Stimulated activated CD4-positive, alpha-beta T cell treated with anti-CD3 and anti-CD28 coated beads, Interleukin-12 subunit alpha, Interleukin-12 subunit beta, amount 100 ng/mL, for 24 hours (primary cell): ENCODE data around the gene PTH2.
"Not testable (repeated sequence)": the region's sequence is repeated elsewhere in the genome, so short reads cannot be mapped to it uniquely, and the experiment has no call there.

ENCODE experiments used
- DNase-seq, 2 experiments: peaks; one replicate each; pipeline ENCODE4 v3.0.0-alpha.2; 2020; ENCODE audit warnings: low read depth in 2 of 2

The PTH2 gene

DNA sequence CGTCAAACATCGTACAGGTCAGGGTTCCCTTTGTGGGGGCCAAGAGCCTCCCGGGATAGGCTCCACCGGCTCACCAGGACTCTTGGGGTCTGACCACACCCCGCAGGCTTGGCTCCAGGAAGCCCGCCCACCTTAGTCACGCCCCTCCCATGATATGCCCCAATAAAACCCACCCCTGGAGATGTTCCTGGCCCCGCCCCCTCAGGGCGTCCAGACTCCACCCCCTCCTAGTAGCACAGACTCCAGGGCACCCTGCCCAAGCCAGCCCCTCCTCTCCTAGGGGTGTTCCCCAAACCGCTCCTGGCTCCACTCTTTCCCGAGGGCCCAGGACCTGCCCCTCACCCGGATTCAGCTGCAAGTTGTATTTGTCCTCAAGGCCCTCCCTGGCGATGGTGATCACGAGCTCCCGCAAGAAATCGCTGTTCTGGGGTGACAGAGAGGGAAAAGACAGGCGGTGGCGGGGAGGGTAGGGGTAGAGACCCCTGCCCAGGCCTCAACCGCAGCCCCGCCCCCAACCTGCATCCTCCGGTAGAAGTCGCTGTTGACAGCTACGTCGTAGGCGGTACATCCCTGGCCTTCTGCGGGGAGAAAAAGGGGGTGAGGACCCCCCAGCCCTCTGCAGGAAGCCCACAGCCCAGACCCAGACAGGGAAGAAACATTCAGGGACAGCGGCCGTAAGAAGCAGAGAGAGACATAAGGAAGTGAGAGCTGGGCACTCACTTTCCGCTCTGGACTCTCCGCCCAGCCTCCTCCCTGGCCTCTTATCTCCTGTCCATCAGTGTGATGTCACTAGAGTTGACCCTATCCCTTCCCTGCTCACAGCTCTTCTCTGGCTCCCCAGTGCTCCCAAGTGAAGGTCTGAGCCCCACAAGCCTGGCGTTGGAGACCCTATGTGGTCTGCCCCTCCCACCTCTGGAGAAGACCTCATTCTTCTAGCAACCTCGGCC lies 24.5 kb upstream of the PTH2 start:
- DNase-seq, result no peak

DNA sequence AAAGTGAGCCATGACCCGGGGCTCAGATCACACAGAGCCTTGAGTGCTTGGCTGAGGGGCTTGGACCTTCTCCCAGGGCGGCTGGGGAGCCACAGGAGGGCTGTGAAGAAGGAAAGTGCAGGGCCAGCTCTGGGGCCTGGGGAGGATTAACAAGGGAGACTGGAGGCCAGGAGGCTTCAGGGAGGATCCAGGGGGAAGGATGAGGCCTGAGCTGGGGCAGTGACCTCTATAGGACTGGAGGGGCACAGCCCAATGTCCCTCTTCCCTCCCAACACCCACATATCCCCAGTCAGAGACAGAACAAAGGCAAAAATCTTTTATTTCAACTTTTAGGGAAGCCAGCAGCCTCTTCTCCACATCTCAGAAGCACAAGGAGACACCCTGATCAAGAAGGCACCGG lies 22.8 kb upstream of the PTH2 start:
- no peak for DNase-seq

DNA sequence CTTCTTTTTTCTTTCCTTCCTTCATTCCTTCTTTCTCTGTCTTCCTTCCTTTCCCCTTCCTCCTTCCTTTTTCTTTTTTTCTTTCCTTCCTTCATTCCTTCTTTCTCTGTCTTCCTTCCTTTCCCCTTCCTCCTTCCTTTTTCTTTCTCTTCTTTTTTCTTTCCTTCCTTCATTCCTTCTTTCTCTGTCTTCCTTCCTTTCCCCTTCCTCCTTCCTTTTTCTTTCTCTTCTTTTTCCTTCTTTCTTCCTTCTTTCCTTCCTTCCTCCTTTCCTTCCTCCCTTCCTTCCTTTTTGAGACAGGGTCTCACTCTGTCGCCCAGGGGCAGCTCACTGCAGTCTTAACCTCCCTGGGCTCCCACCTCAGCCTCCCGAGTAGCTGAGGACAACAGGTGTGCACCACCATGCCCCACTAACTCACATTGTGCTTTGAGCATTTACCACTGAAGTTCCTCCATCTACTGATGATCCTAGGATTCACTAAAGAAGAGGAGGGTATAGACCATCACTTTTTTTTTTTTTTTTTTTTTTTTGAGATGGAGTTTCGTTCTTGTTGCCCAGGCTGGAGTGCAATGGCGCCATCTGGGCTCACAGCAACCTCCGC lies 21.0 kb upstream of the PTH2 start:
- DNase-seq, result not testable (repeated sequence)

DNA sequence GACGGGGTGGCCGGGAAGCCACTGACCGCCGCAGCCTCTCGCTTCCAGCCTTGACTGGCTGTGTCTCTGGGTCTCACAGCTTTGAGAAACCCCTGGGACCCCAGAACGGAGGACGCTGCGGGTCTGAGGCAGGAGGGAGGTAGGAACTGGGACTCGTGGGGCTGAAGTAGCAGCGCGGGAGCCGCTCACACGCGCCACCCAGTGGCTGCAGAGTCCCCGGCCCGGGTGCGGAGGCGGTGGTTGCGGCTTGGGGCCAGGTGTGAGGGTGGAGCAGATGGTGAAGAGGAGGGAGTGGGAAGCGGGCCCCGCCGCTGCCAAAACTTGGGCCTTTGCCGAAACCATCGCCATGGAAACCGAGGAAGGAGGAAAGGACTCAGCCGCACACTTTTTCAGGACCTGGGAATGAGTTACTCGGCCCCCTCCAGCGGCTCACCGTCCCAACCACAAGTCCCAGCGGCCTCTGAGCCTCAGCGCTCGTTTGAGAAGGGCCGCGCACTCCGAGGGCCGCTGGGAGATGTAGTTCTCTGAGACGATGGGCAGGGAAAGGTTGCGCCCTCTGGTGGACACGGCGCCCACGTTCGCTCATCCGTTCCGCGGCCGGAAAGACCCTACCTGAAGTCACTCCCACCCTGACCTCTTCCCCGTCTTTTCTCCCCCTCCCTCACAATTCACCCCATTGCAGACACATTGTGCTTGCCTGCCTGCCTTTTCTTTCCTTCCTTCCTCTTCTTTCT lies 20.3 kb upstream of the PTH2 start:
- peak; percentile 81 to 92 for DNase-seq

DNA sequence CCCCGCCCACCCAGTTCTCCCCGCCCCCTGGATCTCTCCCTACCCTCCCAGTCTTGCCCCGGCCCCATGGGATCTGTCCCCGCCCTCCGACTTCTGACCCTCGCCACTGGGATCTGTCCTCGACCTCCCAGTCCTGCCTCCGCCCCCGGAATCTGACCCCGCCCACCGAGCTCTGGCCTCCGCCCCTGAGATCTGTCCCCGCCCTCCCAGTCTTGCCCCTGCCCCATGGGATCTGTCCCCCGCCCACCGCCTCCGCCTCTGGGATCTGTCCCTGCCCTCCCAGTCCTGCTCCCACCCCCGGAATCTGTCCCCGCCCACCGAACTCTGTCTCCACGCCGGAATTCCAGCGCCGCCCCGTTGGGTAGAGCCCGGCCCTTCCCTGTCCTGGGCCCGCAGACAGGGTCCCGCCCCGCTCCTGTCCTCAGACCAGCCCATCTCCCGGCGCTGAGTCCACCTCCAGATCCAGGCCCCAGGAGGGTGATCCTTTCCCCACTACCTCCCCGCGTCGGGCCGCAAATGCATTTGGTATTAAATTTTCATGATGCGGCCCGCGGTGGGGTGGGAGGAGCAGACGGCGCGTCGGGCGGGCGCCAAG lies 19.6 kb upstream of the PTH2 start:
- peak; percentile 21 to 70 for DNase-seq

DNA sequence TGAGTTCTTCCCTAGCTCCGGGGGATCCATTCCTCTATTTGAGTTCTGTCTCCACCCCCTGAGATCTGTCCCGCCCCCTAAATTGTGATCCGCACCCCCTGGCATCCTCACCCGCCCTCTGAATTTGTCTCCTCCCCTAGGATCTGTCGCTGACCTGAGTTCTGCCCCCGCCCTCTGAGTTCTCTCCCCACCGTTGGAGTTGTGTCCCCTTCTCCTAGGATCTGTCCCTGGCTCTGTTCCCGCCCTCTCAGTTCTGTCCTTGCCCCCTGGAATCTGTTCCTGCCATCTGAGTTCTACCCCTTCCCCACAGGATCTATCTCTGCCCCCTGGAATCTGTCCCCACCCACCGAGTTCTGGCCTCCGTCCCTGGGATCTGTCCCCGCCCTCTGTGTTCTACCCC lies 19.1 kb upstream of the PTH2 start:
- DNase-seq, result no peak

DNA sequence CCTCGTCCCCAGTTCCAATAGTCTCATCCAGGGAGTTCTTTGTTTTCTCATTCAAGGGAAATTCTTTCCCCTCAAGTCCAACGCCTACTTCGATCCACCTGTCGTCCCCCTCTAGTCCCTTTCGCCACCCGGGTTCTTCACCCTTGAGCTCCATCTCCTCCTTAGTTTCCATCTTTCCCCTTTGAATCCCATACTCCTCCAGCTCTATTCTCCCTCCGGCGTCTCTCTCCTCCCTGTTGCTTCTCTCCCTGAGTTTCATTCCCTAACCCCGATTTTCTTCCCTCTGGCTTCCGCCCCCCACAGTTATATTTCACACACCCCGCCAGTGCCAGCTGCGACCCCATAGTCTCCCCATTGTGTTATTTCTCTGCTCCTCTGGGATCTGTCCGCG lies 18.7 kb upstream of the PTH2 start:
- DNase-seq, result no peak

DNA sequence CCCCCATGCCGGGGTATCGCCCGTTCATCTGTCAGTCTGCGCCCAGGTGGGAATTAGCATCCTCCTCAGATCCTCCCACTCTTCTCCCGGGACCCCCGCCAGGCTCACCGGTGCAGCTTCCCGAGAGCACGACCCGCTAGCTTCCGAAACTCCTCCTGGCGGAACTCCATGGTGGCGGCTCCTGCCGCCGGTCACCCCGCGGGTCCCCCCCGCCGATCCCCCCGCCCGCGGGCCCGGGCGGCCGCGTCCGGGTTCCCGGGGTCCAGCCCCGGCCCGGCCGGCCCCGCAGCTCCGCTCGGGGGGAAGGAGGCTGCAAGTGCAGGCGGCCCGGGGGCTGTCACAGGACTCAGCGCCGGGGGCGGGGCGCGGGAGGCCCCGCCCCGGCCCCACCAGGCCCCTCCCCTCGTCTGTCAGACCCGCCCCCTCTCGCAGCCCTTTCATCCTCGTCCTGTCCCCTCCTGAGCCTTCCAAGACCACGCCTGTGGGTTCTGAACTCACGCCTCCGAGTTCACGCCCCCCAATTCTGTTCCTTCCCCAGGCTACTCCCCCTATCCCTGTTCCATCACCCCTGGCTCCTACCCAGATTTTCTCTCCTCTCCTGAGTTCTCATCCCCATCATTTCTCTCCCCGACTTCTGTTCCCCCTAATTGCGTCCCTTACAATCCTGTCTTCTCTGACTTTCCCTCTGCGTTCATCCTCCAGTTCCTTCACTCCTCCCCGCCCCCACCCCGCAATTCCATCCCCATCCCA lies 18.1 kb upstream of the PTH2 start, which contains the start of gene SLC17A7:
Gene SLC17A7, minus strand, starts transcription at position 318 of the 750 bp plus-strand sequence. Its CDS starts 148 bp downstream, at position 170.
- peak in 1 of 2 experiments; percentile 25 for DNase-seq

DNA sequence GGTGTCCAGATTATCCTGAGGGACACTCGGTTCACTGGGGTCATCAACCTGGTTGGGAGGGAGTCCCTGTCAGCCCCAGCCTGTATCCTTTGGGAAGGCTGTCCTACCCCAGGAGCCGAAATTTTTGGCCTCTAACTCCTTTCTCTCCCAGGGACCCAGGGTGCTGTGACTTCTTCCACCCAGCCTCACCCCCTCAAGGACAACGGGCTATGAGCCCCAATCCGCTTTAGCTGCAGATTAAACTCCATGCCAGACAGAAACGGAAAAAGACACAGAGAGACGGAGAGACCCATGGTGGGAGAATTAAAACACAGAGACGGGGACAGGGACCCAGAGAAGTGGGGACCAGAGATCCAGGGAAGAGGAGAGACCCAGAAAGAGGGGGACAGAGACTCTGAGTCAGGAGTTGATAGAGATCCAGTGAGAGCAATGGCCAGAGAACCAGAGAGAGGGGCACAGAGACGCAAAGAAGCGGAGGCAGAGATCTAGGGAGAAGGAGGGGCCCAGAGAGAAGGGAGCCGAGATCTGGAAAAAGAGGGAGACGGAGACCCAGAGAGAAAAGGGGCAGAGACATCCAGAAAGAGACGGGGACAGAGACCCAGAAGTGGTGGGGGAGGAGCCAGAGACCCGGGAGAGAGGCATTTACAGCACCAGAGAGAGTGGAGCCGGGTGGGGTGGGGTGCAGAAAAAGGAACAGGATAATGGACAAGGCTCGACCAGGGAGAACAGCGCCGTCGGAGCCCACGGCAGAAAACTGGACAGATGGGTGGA lies 17.4 kb upstream of the PTH2 start:
- DNase-seq, result no peak

DNA sequence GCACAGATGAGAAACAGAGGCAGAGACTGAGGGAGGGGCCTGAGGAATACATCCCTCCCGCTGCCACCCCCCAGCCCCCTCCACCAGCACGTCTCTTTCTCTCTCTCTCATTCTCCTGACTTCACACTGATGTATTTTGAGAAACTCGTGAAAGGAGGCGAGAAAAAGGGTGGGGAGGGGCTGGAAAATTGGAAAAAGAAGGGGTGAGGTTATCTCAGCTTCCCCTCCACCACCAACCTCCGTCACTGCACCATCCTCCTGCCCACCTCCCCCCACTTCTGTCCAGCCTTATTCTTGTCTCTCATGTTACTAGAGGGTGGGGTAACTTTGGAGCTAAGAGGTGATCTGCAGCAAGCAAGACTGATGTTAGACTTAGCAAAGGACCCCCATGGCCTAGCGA lies 16.6 kb upstream of the PTH2 start:
- no peak for DNase-seq

DNA sequence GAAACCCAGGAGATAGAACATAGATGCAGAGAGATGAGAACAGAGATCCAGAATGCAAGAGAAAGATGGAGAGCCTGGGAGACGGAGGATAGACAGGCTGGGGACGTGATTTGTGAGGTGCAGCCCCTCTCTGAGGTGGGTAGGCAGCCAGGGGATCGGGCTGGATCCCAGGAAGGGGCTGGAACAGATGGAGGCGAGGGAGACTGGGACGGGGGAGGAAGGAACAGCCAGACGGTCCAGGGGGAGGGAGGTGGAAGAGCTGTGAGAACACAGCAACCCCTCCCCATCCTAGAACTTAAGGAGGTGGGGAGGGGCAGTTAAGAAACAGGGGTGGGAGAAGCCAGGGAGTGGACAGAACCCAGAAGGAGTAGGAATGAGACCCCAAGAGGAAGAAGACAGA lies 15.0 kb upstream of the PTH2 start:
- DNase-seq, result no peak

DNA sequence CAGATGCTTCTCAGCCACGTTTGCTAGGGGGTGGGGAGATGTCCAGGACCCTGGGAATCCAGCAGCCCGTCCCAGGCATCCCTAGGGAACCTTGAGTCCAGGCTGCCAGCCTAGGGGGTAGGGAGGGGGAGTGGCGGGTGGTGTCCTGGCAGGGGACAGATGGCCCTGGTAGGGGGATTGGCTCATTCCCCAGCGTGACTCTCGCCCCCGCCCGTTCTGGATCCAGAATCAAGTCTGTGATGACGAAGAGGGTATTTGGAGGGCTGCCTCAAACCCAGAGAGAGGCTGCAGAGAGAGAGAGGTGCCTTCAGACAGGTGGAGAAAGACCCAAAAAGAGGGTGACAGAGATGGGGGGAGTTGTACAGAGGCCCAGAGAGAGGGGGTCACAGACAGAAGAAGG lies 14.0 kb upstream of the PTH2 start:
- DNase-seq, result no peak

DNA sequence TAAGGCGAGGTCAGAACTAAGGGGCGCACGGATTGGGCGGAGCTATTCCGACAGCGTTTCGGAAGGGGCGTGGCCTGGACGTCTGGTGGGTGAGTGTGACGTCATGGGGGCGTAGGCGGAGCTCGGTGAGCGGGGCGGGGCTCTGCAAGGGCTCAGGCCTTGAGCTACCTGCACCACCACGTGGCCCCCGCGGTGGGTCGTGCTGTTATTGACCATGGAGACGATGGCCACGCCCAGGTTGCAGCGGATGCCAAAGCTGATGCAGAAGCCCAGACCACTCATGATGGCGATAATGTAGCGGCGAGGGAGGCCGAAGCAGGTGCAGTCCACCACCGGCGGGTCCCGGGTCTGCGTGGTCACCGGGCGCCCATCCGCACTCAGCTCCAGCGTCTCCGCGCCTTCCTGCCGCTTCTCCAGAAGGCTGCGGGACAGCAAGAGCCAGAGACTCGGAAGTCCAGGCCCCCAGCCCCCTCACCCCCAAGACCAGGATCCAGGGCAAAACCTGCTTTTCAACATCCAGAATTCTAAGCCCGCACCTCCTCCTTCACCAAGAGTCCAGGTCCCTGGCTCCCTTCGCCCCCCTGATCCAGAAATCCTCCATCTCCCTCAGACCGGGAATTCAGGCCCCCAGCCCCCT lies 13.3 kb upstream of the PTH2 start:
- DNase-seq, result peak; percentile 26 to 61

DNA sequence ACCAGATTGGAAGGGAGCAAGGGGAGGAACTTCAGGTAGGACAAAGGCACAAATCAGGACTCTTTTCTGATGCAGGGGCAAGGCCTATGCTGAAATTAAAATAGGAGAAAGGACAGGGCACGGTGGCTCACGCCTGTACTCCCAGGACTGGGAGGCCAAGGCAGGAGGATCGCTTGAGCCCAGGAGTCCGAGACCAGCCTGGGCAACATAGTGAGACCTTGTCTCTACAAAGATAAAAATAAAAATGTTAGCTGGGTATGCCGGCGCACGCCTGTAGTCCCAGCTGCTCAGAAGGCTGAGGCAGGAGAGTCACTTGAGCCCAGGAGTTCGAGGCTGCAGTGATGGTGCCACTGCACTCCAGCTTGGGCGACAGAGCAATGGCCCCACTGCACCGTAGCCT lies 12.4 kb upstream of the PTH2 start:
- no peak for DNase-seq

DNA sequence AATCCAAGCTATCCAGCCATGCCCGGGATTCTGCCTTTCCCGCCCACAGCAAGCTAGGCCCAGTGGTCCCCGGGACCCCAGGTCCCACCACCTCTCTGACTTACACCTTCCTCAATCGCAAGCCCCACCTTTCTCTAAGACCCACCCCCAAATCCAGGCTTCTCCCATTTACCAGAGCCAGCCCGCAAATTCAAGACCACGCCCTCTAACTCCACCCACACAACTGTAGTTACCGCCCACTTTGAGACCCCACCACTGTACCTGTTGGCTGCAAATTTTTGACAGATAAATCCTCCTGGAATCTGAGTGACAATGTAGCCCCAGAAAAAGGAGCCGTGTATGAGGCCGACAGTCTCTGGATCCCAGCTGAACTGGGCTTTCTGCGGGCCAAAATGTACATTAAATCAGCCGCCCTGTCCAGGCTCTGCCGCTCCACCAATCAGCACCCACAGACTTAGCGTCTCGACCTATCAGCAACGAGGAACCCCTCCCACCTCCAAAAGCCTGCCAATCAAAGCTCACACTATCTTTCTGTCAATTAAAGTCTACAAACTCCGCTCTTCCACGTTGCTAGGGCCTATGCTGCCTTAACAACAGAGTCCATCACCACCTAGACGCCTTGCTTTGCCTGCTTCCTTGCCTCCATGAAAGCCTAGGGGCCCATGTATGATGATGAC lies 11.8 kb upstream of the PTH2 start:
- no peak for DNase-seq

DNA sequence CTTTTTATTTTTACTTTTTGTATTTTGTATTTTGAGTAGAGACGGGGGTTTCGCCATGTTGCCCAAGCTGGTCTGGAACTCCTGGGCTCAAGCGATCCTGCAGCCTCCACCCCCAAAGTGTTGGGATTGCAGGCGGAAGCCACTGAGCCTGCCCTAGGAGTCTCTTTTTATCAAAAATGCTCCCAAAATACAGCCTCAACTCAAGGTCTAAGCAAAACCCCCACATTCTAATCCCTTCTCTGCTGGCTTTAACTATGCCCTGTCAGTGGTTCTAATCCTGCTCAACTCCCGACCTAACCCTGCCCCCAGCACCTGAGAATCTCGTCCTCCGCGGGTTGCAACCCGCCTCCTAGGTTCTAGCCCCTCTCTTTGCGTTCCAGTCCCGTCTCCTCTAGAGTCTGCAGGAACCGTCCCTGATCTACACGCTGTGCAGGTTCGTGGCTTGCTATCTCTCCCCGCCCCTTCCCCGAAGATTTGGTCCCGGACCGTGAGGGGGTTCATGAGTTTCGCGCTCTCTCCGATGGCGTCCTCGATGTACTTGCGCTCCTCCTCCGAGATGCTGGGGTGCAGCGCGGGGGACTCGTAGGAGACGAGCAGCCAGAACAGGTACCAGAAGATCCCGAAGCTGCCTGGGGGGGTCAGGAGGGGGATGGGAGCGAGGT lies 10.1 kb upstream of the PTH2 start:
- no peak for DNase-seq

DNA sequence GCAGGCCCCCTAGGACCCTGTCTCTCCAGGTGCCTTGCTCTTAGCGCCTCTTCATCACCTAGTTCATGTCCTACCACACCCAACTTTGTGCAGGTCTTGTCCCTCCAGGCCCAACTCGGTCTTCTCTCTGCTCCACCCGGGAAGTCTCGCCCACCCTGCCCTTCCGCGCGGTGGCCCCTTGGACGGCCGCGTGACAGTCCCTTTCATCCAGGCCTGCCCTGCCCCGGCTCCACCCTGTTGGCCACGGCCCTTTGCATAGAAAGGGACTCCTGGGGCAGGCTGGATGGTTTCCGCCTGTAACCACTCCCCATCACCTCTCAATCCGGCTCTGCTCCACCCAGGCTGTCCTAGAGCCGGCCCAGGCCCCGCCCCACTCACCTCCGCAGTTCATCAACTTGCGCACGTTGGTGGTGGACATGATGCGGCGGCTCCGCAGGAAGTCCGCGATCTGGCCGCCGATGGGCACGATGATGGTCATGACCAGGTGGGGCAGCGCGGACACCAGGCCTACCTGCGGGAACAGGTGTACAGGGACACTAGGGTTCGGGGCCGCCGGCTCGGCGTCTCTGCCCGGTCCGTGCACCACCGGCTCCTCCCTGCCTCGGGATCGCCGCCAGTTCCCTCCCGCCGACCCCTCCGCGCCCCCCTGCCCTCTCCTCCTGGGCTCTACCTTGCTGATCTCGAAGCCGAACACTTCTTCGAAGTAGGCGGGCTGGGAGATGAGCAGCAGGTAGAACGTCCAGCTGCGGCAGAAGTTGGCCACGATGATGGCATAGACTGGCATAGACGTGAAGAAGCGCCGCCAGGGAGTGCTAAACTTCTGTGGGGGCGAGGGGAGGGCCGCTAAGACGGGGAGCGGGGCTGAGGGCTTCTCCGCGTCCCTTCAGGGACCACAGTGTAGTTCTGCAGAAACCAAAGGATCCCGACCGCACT lies 9.2 kb upstream of the PTH2 start:
- no peak for DNase-seq

DNA sequence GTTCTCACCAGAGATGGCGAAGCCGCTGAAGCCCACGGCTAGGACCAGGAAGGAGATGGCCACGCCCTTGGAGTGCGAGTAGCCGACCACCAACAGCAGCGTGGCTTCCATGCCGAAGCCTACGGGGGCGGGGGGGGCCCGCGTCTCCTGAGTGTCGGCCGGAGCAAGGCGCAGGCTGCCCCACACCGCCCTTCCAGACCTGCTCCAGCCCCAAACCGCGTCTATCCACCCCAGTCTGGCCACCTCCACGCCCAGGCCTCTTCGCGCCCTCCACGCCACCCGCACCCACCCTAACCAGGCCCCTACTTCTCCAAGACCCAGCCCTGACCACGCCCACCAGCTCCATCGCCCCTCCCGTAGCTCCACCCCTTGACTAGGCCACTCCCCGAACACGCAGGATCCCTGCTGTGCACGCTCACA lies 8.1 kb upstream of the PTH2 start:
- DNase-seq, result no peak
